GM19238 (cell line): ENCODE results near the gene SOCS6.

ENCODE experiments used
- DNase-seq: peaks from one replicate; pipeline ENCODE4 v3.0.0; 2011; ENCODE audit warnings: low spot score; ENCODE audit not compliant: insufficient read length

The SOCS6 gene

GRCh38 chr18:70289351-70290312 is 787 bp downstream of the SOCS6 start:
- peak; percentile 59 for DNase-seq

GRCh38 chr18:70290482-70291294 is 1.8 kb downstream of the SOCS6 start:
- DNase-seq, result no peak

- no peak for DNase-seq
These were observed 2.4 kb downstream of the SOCS6 start for GRCh38 chr18:70291295-70291574.

GRCh38 chr18:70292628-70293027 is 3.8 kb downstream of the SOCS6 start:
- DNase-seq, result no peak

GRCh38 chr18:70293166-70293565 is 4.3 kb downstream of the SOCS6 start:
- DNase-seq, result no peak

- DNase-seq, result no peak
These were observed 5.8 kb downstream of the SOCS6 start for GRCh38 chr18:70294471-70295191.

- DNase-seq, result no peak
These were observed 6.6 kb downstream of the SOCS6 start for GRCh38 chr18:70295192-70296188.

GRCh38 chr18:70296289-70296688 is 7.4 kb downstream of the SOCS6 start:
- DNase-seq, result no peak

- DNase-seq, result no peak
These were observed 7.9 kb downstream of the SOCS6 start for GRCh38 chr18:70296781-70297180.

GRCh38 chr18:70299393-70299792 is 10.5 kb downstream of the SOCS6 start:
- no peak for DNase-seq

- no peak for DNase-seq
These were observed 12.8 kb downstream of the SOCS6 start for GRCh38 chr18:70301667-70302066.

- DNase-seq, result no peak
These were observed 19.9 kb downstream of the SOCS6 start for GRCh38 chr18:70308555-70309294.

- DNase-seq, result no peak
These were observed 21.9 kb downstream of the SOCS6 start for GRCh38 chr18:70310560-70311320.

GRCh38 chr18:70311726-70312125 is 22.9 kb downstream of the SOCS6 start:
- no peak for DNase-seq

GRCh38 chr18:70313640-70314039 is 24.8 kb downstream of the SOCS6 start:
- DNase-seq, result no peak

- no peak for DNase-seq
These were observed 25.4 kb downstream of the SOCS6 start for GRCh38 chr18:70314151-70314782.

- DNase-seq, result no peak
These were observed 30.3 kb downstream of the SOCS6 start for GRCh38 chr18:70319187-70319586.

GRCh38 chr18:70321616-70322015 is 32.8 kb downstream of the SOCS6 start:
- no peak for DNase-seq

- no peak for DNase-seq
These were observed 33.5 kb downstream of the SOCS6 start for GRCh38 chr18:70322385-70322784.
